ENCODE data around the gene CFAP251. TPM values are rescaled to one million over a fixed set of nuclear protein-coding genes. Genes with fewer than 3 reads are reported as not detected.

CFAP251 gene
- total and polyA plus RNA-seq, 2 donors (not counting 3 experiments of a cell fraction or from before 2014, with no cell fraction given), result 3.3 to 4.0 TPM

GRCh38 chr12:122003651-122004611, 85.5 kb downstream of the CFAP251 start:
- CTCF ChIA-PET, result interaction anchor here (0.8 kb wide), 1 partner anchor 14 kb away, joined by 3 read pairs; no protein-coding TSS in a partner anchor
- intact Hi-C loops (cut with micrococcal nuclease), result no loop called here
- POLR2A ChIA-PET, result no interaction called here
- no peaks in the 10 kb centered on the region for H3K4me1 ChIP-seq (ENCODE audit: control insufficient read depth, extremely low read depth, insufficient read depth, low read length)
- no peaks in the 10 kb centered on the region for H3K9me1 ChIP-seq (replicated peaks; ENCODE audit: control insufficient read depth, extremely low read depth, insufficient read depth, low read length)
- H3K4me3 ChIP-seq (replicated peaks in 1 of 3; ENCODE audit: insufficient read depth in 1 of 3, low read depth in 1 of 3, low read length in 3 of 3), result no peak overlapping the region
- H2AFZ ChIP-seq (ENCODE audit: low read depth, low read length), result no peak overlapping the region
- H3K27ac ChIP-seq (ENCODE audit: insufficient read depth, low read depth, low read length), result no peak overlapping the region
- no TSS peak for BruUV-seq (replicated peaks)
- no peaks in the 10 kb centered on the region for H3K9me3 ChIP-seq (replicated peaks; ENCODE audit: control insufficient read depth, insufficient read depth, low read length)
- H3K9ac ChIP-seq (replicated peaks; ENCODE audit: extremely low read depth, insufficient read depth, low read length), result no peak overlapping the region
- FAIRE-seq (peak; percentile 21), DNase-seq (ENCODE audit: low read depth, low spot score) (no peak)
- H3K36me3 ChIP-seq (ENCODE audit: control insufficient read depth in 2 of 2, extremely low read depth in 1 of 2, insufficient read depth in 2 of 2, low read length in 2 of 2), result no peaks in the 10 kb centered on the region
- dilution Hi-C loops (cut with MboI; ENCODE audit: extremely low pct_ligation_motif_present, low sequenced_read_pairs), result no loop called here
- H4K20me1 ChIP-seq (replicated peaks; ENCODE audit: control insufficient read depth, extremely low read depth, insufficient read depth, low read length), result no peaks in the 10 kb centered on the region
- H3K79me2 ChIP-seq (ENCODE audit: control insufficient read depth, insufficient read depth, low read length), result no peaks in the 10 kb centered on the region
- H3K27me3 ChIP-seq (ENCODE audit: control insufficient read depth in 2 of 2, insufficient read depth in 2 of 2, low read length in 2 of 2), result no peaks in the 10 kb centered on the region
- TF ChIP-seq EZH2 (IDR thresholded peaks at IDR 0.05; ENCODE audit: borderline replicate concordance, low read depth, low read length, severe bottlenecking) (no peak), FOS (IDR thresholded peaks at IDR 0.05; ENCODE audit: borderline replicate concordance, insufficient read depth, low read length) (no peak), JUN (IDR thresholded peaks at IDR 0.05; ENCODE audit: borderline replicate concordance, insufficient read depth, insufficient read length, low read depth) (no peak), MYC (IDR thresholded peaks at IDR 0.05; ENCODE audit: low read depth, low read length) (no peak), POLR2A (IDR thresholded peaks at IDR 0.05; ENCODE audit: low read depth, low read length) (no peak)
- TF ChIP-seq, protein P1, sequence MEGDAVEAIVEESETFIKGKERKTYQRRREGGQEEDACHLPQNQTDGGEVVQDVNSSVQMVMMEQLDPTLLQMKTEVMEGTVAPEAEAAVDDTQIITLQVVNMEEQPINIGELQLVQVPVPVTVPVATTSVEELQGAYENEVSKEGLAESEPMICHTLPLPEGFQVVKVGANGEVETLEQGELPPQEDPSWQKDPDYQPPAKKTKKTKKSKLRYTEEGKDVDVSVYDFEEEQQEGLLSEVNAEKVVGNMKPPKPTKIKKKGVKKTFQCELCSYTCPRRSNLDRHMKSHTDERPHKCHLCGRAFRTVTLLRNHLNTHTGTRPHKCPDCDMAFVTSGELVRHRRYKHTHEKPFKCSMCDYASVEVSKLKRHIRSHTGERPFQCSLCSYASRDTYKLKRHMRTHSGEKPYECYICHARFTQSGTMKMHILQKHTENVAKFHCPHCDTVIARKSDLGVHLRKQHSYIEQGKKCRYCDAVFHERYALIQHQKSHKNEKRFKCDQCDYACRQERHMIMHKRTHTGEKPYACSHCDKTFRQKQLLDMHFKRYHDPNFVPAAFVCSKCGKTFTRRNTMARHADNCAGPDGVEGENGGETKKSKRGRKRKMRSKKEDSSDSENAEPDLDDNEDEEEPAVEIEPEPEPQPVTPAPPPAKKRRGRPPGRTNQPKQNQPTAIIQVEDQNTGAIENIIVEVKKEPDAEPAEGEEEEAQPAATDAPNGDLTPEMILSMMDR (IDR thresholded peaks at IDR 0.05; ENCODE audit: extremely low read depth in 1 of 2, insufficient read depth in 1 of 2, low read depth in 1 of 2, low read length in 2 of 2), result no peak
- H3K4me2 ChIP-seq (ENCODE audit: insufficient read depth, low read length), result no peak overlapping the region
